ENCODE measurements around the gene STXBP5. TPM values are rescaled to one million over a fixed set of nuclear protein-coding genes. Genes with fewer than 3 reads are reported as not detected.

The STXBP5 gene
- total and polyA plus RNA-seq, 9 of the 15 experiments (the other 6 are each of a cell fraction or from before 2014, with no cell fraction given) = 23.3 to 172 (median 71.5) TPM

- no TSS peak for BruUV-seq (replicated peaks)
- 74% methylated on average over 3 of the region's 3 CpGs for WGBS (ENCODE audit: insufficient coverage, low coverage, missing lambda C conversion rate)
- intact Hi-C loops (cut with micrococcal nuclease) = loop anchor here (1.0 to 2.0 kb wide), 2 partner anchors 383 to 428 kb away; no protein-coding TSS in a partner anchor
- in situ Hi-C loops (cut with MboI) = no loop called here
- ATAC-seq (peak; percentile 75), FAIRE-seq (peak; percentile 37), DNase-seq (ENCODE audit: extremely low read depth in 1 of 4, low spot score in 3 of 4) (peak; percentile 30 to 52 (median 36))
- Histone ChIP-seq H3K4me2 (ENCODE audit: insufficient read depth, low read length) (no peak overlapping the region), H3K36me3 (ENCODE audit: control insufficient read depth, insufficient read depth, low read length) (peaks cover 96% of the 10 kb centered on the region), H3K9me3 (replicated peaks; ENCODE audit: control insufficient read depth, insufficient read depth, low read depth, low read length) (no peaks in the 10 kb centered on the region), H2AFZ (ENCODE audit: low read depth, low read length) (no peak overlapping the region), H3K9me1 (ENCODE audit: control insufficient read depth, insufficient read depth, low read length) (no peaks in the 10 kb centered on the region), H3K4me1 (replicated peaks in 1 of 2; ENCODE audit: control insufficient read depth in 2 of 2, insufficient read depth in 2 of 2, low read length in 2 of 2) (no peaks in the 10 kb centered on the region), H3K4me3 (no peak overlapping the region), H3K79me2 (ENCODE audit: control insufficient read depth, insufficient read depth, low read length) (peaks cover 79% of the 10 kb centered on the region), H3K9ac (ENCODE audit: insufficient read depth in 1 of 2, low read depth in 2 of 2, low read length in 2 of 2) (no peak overlapping the region), H3K27ac (ENCODE audit: extremely low read depth, low read depth, low read length) (no peak overlapping the region), H4K20me1 (replicated peaks; ENCODE audit: control insufficient read depth, insufficient read depth, low read length) (no peaks in the 10 kb centered on the region), H3K27me3 (ENCODE audit: control insufficient read depth in 2 of 2, insufficient read depth in 2 of 2, low read length in 2 of 2) (no peaks in the 10 kb centered on the region)
- POLR2A ChIA-PET = no interaction called here
- CTCF ChIA-PET (ENCODE audit: low intra/inter-chr PET ratio) = interaction anchor here (0.5 to 1.6 kb wide), 3 partner anchors 383 to 427 kb away, joined by 3 to 11 read pairs (median 4); no protein-coding TSS in a partner anchor
- TF ChIP-seq REST (IDR thresholded peaks at IDR 0.05; ENCODE audit: borderline replicate concordance) = peak; percentile 60; the same call in 1 of the 2 replicates
- TF ChIP-seq REST (CRISPR knock-in tag; IDR thresholded peaks at IDR 0.05; ENCODE audit: low read depth) = no peak
- peak; percentile 19 to 58 (median 32); a peak in 3 of 6 replicates for TF ChIP-seq CTCF (IDR thresholded peaks at IDR 0.05 in 2 of 3, conservative IDR thresholded peaks at IDR 0.05 in 1 of 3; ENCODE audit: insufficient read depth in 2 of 3, low read depth in 1 of 3, low read length in 3 of 3)
- no peak for TF ChIP-seq TCF15 (CRISPR knock-in tag; IDR thresholded peaks at IDR 0.05)
- peak; percentile 38; the same call in 1 of the 2 replicates for TF ChIP-seq HMBOX1 (IDR thresholded peaks at IDR 0.05)
- TF ChIP-seq RAD21 (CRISPR knock-in tag; conservative IDR thresholded peaks at IDR 0.05 in 1 of 2, IDR thresholded peaks at IDR 0.05 in 1 of 2) = peak; percentile 43 to 71; a peak in 3 of 4 replicates
- TF ChIP-seq CEBPG (CRISPR knock-in tag; IDR thresholded peaks at IDR 0.05) = no peak
- TF ChIP-seq CEBPG (tag; conservative IDR thresholded peaks at IDR 0.05 in 1 of 2, IDR thresholded peaks at IDR 0.05 in 1 of 2) = peak; percentile 22 to 60; a peak in 3 of 4 replicates
Measured at GRCh38 chr6:147285087-147285855, 81.1 kb downstream of the STXBP5 start.

Data from K562 (cell line).